ENCODE results near the gene COL12A1.

Gene COL12A1

GRCh38 chr6:75101896-75102295 is 104.0 kb downstream of the COL12A1 start:
- peak; percentile 73 for DNase-seq
- H3K4me1 ChIP-seq (ENCODE audit: control insufficient read depth, insufficient read depth, low read depth, low read length), result peaks cover 9% of the 10 kb centered on the region
- H3K27me3 ChIP-seq (ENCODE audit: control insufficient read depth in 1 of 2, insufficient read depth in 1 of 2, low read length in 2 of 2), result no peaks in the 10 kb centered on the region
- no peaks in the 10 kb centered on the region for H3K9me3 ChIP-seq (ENCODE audit: control insufficient read depth, low read length)
- H2BK5ac ChIP-seq (ENCODE audit: low read depth, low read length, poor library complexity, severe bottlenecking), result no peak overlapping the region
- H2BK15ac ChIP-seq (ENCODE audit: low read depth, poor library complexity, severe bottlenecking), result no peak overlapping the region
- peak overlapping the region; percentile 68 for H3K9ac ChIP-seq (ENCODE audit: low read length)
- H3K4me2 ChIP-seq (ENCODE audit: low read length, poor library complexity, severe bottlenecking), result no peak overlapping the region
- WGBS, result 76% methylated on average over 3 of the region's 4 CpGs
- no peak overlapping the region for H3K14ac ChIP-seq (ENCODE audit: low read length in 2 of 2)
- H4K8ac ChIP-seq (ENCODE audit: low read length), result no peak overlapping the region
- no peak overlapping the region for H2BK120ac ChIP-seq (ENCODE audit: low read depth, low read length)
- H3K36me3 ChIP-seq (ENCODE audit: control insufficient read depth in 1 of 2, insufficient read depth in 2 of 2, low read depth in 1 of 2, low read length in 2 of 2), result peaks cover 12 to 50% of the 10 kb centered on the region in 2 experiments
- H2BK12ac ChIP-seq (ENCODE audit: low read length in 2 of 2), result no peak overlapping the region
- H3K18ac ChIP-seq (ENCODE audit: low read depth in 1 of 2, low read length in 2 of 2), result no peak overlapping the region
- H2AFZ ChIP-seq (ENCODE audit: low read depth, low read length), result no peak overlapping the region
- H2AK5ac ChIP-seq (ENCODE audit: low read length, severe bottlenecking), result peak overlapping the region; percentile 52
- no peak overlapping the region for H3K4ac ChIP-seq (ENCODE audit: low read depth in 1 of 2, low read length in 2 of 2)
- H3K4me3 ChIP-seq (ENCODE audit: insufficient read depth in 1 of 2, low read depth in 1 of 2, low read length in 2 of 2), result no peak overlapping the region
- H3K23ac ChIP-seq (ENCODE audit: low read length in 2 of 2), result no peak overlapping the region
- peaks cover 4% of the 10 kb centered on the region for H3K79me1 ChIP-seq (replicated peaks; ENCODE audit: low read length, poor library complexity, severe bottlenecking)
- H3K27ac ChIP-seq (ENCODE audit: low read length, poor library complexity, severe bottlenecking), result peak overlapping the region; percentile 27
- H4K91ac ChIP-seq (ENCODE audit: low read length), result no peak overlapping the region

- 1% methylated on average over 4 of the region's 5 CpGs for WGBS
- no peak overlapping the region for H3K4ac ChIP-seq (ENCODE audit: low read depth in 1 of 2, low read length in 2 of 2)
- H3K9ac ChIP-seq (ENCODE audit: low read length), result peak overlapping the region; percentile 66
- no peak overlapping the region for H4K8ac ChIP-seq (ENCODE audit: low read length)
- no peak overlapping the region for H3K14ac ChIP-seq (ENCODE audit: low read length in 2 of 2)
- H2AK5ac ChIP-seq (ENCODE audit: low read length, severe bottlenecking), result no peak overlapping the region
- H3K4me3 ChIP-seq (ENCODE audit: insufficient read depth in 1 of 2, low read depth in 1 of 2, low read length in 2 of 2), result no peak overlapping the region
- H2BK120ac ChIP-seq (ENCODE audit: low read depth, low read length), result no peak overlapping the region
- H3K18ac ChIP-seq (ENCODE audit: low read depth in 1 of 2, low read length in 2 of 2), result peak overlapping the region in 1 of 2 experiments; percentile 94
- H2AFZ ChIP-seq (ENCODE audit: low read depth, low read length), result no peak overlapping the region
- no peaks in the 10 kb centered on the region for H3K27me3 ChIP-seq (ENCODE audit: control insufficient read depth in 1 of 2, insufficient read depth in 1 of 2, low read length in 2 of 2)
- peaks cover 10% of the 10 kb centered on the region for H3K4me1 ChIP-seq (ENCODE audit: control insufficient read depth, insufficient read depth, low read depth, low read length)
- H3K4me2 ChIP-seq (ENCODE audit: low read length, poor library complexity, severe bottlenecking), result no peak overlapping the region
- H3K27ac ChIP-seq (ENCODE audit: low read length, poor library complexity, severe bottlenecking), result peak overlapping the region; percentile 64
- no peak overlapping the region for H2BK5ac ChIP-seq (ENCODE audit: low read depth, low read length, poor library complexity, severe bottlenecking)
- H2BK15ac ChIP-seq (ENCODE audit: low read depth, poor library complexity, severe bottlenecking), result no peak overlapping the region
- H3K36me3 ChIP-seq (ENCODE audit: control insufficient read depth in 1 of 2, insufficient read depth in 2 of 2, low read depth in 1 of 2, low read length in 2 of 2), result peaks cover 11 to 29% of the 10 kb centered on the region in 2 experiments
- no peak overlapping the region for H2BK12ac ChIP-seq (ENCODE audit: low read length in 2 of 2)
- peaks cover 4% of the 10 kb centered on the region for H3K79me1 ChIP-seq (replicated peaks; ENCODE audit: low read length, poor library complexity, severe bottlenecking)
- H3K9me3 ChIP-seq (ENCODE audit: control insufficient read depth, low read length), result no peaks in the 10 kb centered on the region
- DNase-seq, result peak; percentile 94
- no peak overlapping the region for H3K23ac ChIP-seq (ENCODE audit: low read length in 2 of 2)
- no peak overlapping the region for H4K91ac ChIP-seq (ENCODE audit: low read length)
These were observed 107.1 kb downstream of the COL12A1 start for GRCh38 chr6:75098709-75099108.

- Histone ChIP-seq H3K79me1 (replicated peaks; ENCODE audit: low read length, poor library complexity, severe bottlenecking) (peaks cover 4% of the 10 kb centered on the region), H4K91ac (ENCODE audit: low read length) (no peak overlapping the region), H3K9ac (ENCODE audit: low read length) (no peak overlapping the region), H3K23ac (ENCODE audit: low read length in 2 of 2) (no peak overlapping the region), H2BK12ac (ENCODE audit: low read length in 2 of 2) (no peak overlapping the region), H3K36me3 (ENCODE audit: control insufficient read depth in 1 of 2, insufficient read depth in 2 of 2, low read depth in 1 of 2, low read length in 2 of 2) (peaks cover 8 to 22% of the 10 kb centered on the region in 2 experiments), H3K4me2 (ENCODE audit: low read length, poor library complexity, severe bottlenecking) (no peak overlapping the region), H3K9me3 (ENCODE audit: control insufficient read depth, low read length) (no peaks in the 10 kb centered on the region), H3K4me3 (ENCODE audit: insufficient read depth in 1 of 2, low read depth in 1 of 2, low read length in 2 of 2) (no peak overlapping the region), H4K8ac (ENCODE audit: low read length) (no peak overlapping the region), H2BK120ac (ENCODE audit: low read depth, low read length) (no peak overlapping the region), H2AK5ac (ENCODE audit: low read length, severe bottlenecking) (no peak overlapping the region), H3K14ac (ENCODE audit: low read length in 2 of 2) (no peak overlapping the region), H3K4me1 (ENCODE audit: control insufficient read depth, insufficient read depth, low read depth, low read length) (peaks cover 8% of the 10 kb centered on the region), H3K27ac (ENCODE audit: low read length, poor library complexity, severe bottlenecking) (no peak overlapping the region), H2AFZ (ENCODE audit: low read depth, low read length) (no peak overlapping the region), H2BK5ac (ENCODE audit: low read depth, low read length, poor library complexity, severe bottlenecking) (no peak overlapping the region), H2BK15ac (ENCODE audit: low read depth, poor library complexity, severe bottlenecking) (no peak overlapping the region), H3K27me3 (ENCODE audit: control insufficient read depth in 1 of 2, insufficient read depth in 1 of 2, low read length in 2 of 2) (no peaks in the 10 kb centered on the region), H3K18ac (ENCODE audit: low read depth in 1 of 2, low read length in 2 of 2) (no peak overlapping the region), H3K4ac (ENCODE audit: low read depth in 1 of 2, low read length in 2 of 2) (no peak overlapping the region)
- DNase-seq, result no peak
- WGBS, result 95% methylated on average over 3 of the region's 4 CpGs
These were observed 108.9 kb downstream of the COL12A1 start for GRCh38 chr6:75096966-75097365.

GRCh38 chr6:75094614-75095200 is 111.1 kb downstream of the COL12A1 start:
- H3K79me1 ChIP-seq (replicated peaks; ENCODE audit: low read length, poor library complexity, severe bottlenecking), result peaks cover 4% of the 10 kb centered on the region
- H3K4me1 ChIP-seq (ENCODE audit: control insufficient read depth, insufficient read depth, low read depth, low read length), result peaks cover 4% of the 10 kb centered on the region
- WGBS, result 55% methylated on average over 5 of the region's 5 CpGs
- no peak overlapping the region for H3K23ac ChIP-seq (ENCODE audit: low read length in 2 of 2)
- H2BK12ac ChIP-seq (ENCODE audit: low read length in 2 of 2), result no peak overlapping the region
- H3K27me3 ChIP-seq (ENCODE audit: control insufficient read depth in 1 of 2, insufficient read depth in 1 of 2, low read length in 2 of 2), result no peaks in the 10 kb centered on the region
- peak overlapping the region; percentile 27 for H2BK120ac ChIP-seq (ENCODE audit: low read depth, low read length)
- H4K8ac ChIP-seq (ENCODE audit: low read length), result no peak overlapping the region
- peak overlapping the region; percentile 73 for H3K9ac ChIP-seq (ENCODE audit: low read length)
- no peak overlapping the region for H3K4ac ChIP-seq (ENCODE audit: low read depth in 1 of 2, low read length in 2 of 2)
- no peak overlapping the region for H3K4me3 ChIP-seq (ENCODE audit: insufficient read depth in 1 of 2, low read depth in 1 of 2, low read length in 2 of 2)
- no peak overlapping the region for H2BK15ac ChIP-seq (ENCODE audit: low read depth, poor library complexity, severe bottlenecking)
- no peak overlapping the region for H2AK5ac ChIP-seq (ENCODE audit: low read length, severe bottlenecking)
- peaks cover 7 to 26% of the 10 kb centered on the region in 2 experiments for H3K36me3 ChIP-seq (ENCODE audit: control insufficient read depth in 1 of 2, insufficient read depth in 2 of 2, low read depth in 1 of 2, low read length in 2 of 2)
- no peak overlapping the region for H2BK5ac ChIP-seq (ENCODE audit: low read depth, low read length, poor library complexity, severe bottlenecking)
- H2AFZ ChIP-seq (ENCODE audit: low read depth, low read length), result no peak overlapping the region
- H4K91ac ChIP-seq (ENCODE audit: low read length), result no peak overlapping the region
- no peak overlapping the region for H3K14ac ChIP-seq (ENCODE audit: low read length in 2 of 2)
- peak; percentile 80 for DNase-seq
- peak overlapping the region in 1 of 2 experiments; percentile 44 for H3K18ac ChIP-seq (ENCODE audit: low read depth in 1 of 2, low read length in 2 of 2)
- peak overlapping the region; percentile 62 for H3K27ac ChIP-seq (ENCODE audit: low read length, poor library complexity, severe bottlenecking)
- H3K4me2 ChIP-seq (ENCODE audit: low read length, poor library complexity, severe bottlenecking), result no peak overlapping the region
- H3K9me3 ChIP-seq (ENCODE audit: control insufficient read depth, low read length), result no peaks in the 10 kb centered on the region

All from mesenchymal stem cell (in vitro differentiated cells and primary cell).